Stimulated activated CD8-positive, alpha-beta memory T cell treated with anti-CD3 and anti-CD28 coated beads, Interleukin-2, amount 100 ng/mL, for 48 hours (primary cell): ENCODE results near the gene KLK14.

Experiments
- DNase-seq, 2 donors: peaks; one replicate each; pipeline ENCODE4 v3.0.0-alpha.2; 2020; ENCODE audit warnings: low read depth in 2 of 2

The KLK14 gene

GRCh38 chr19:51082611-51083010 is at the start of gene KLK14:
Gene KLK14 (minus strand): TSS chr19:51082887. CDS start chr19:51082614, 273 bp downstream.
- no peak for DNase-seq

DNA sequence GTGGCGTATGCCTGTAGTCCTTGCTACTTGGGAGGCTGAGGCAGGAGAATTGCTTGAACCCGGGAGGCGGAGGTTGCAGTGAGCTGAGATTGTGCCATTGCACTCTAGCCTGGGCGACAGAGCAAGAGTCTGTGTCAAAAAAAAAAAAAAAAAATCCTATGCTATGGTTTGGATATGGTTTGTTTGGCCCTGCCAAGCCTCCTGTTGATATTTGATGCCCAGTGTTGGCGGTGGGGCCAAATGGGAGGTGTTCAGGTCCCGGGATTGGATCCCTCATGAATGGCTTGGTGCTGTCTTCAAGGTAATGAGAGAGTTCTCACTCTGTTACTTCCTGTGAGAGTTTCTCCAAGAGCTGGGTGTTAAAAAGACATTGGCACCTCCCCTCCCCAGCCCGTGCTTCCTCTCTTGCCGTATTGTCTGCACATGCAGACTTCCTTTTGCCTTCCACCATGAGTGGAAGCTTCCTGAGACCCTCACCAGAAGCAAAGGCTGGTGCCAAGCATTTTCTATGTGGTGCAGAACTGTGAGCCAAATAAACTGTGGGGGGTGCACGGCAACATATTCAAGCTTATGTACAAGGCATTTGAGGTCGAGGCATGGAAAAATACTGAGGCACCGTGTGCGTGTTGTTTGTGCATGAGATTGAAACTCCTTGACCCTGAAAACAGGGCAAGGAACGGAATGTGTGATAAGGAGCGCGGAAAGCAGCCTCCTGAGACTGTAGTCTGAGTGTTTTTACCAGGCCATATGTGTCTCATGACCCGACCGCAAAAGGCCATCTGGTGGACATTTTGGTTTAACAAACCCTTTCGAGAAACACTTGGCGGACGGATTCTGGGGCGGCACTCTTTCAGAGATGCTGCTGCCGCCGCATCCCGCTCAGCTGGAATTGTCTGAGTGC is 49.3 kb upstream of the KLK14 start:
- DNase-seq, result no peak

- DNase-seq, result no peak
Observed at GRCh38 chr19:51129716-51130115, 47.0 kb upstream of the KLK14 start.

- DNase-seq, result no peak
Observed at GRCh38 chr19:51128227-51128626, 45.5 kb upstream of the KLK14 start.

GRCh38 chr19:51127755-51128154 is 45.1 kb upstream of the KLK14 start:
- DNase-seq, result no peak

DNA sequence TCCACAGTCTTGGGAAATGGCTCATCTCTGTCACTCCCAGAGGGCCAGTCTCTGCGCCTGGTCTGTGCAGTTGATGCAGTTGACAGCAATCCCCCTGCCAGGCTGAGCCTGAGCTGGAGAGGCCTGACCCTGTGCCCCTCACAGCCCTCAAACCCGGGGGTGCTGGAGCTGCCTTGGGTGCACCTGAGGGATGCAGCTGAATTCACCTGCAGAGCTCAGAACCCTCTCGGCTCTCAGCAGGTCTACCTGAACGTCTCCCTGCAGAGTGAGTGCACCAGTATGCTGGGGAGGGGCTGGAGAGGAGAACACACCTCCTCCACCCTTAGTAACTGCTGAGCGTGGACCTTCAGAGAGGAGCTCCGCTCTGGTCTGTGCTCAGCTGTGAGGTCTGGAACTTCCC is 44.3 kb upstream of the KLK14 start:
- DNase-seq, result no peak

GRCh38 chr19:51125421-51126075 is 42.9 kb upstream of the KLK14 start:
- DNase-seq, result no peak

- DNase-seq, result no peak
Observed at GRCh38 chr19:51124729-51125128, 42.0 kb upstream of the KLK14 start, which contains the start of gene SIGLEC9. Gene SIGLEC9 (plus strand): TSS chr19:51124906. CDS start chr19:51124975, 69 bp downstream.

GRCh38 chr19:51124216-51124615 is 41.5 kb upstream of the KLK14 start:
- no peak for DNase-seq

GRCh38 chr19:51123802-51124201 is 41.1 kb upstream of the KLK14 start:
- DNase-seq, result no peak

DNA sequence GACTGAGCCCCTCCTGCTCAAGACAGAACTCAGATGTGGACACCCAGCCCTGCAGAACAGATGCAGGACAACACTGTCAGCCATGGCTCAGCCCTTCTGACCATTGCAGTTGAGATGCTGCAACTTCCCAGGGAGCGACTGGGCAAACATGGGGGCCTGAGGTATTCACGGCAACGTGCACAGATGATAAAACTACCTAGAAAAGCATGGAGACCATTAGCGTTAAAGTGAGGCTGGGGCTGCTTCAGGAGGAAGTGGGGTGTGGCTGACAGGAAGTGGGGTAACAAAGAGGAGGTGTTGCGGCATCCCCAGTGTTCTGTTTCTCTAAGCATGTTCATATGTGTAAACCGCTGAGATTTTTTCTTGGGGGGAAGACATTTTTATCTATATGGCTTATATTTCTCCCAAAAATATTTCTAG is 40.7 kb upstream of the KLK14 start:
- DNase-seq, result no peak

- no peak for DNase-seq
Observed at GRCh38 chr19:51122112-51122981, 39.7 kb upstream of the KLK14 start.

- no peak for DNase-seq
Observed at GRCh38 chr19:51121257-51121656, 38.6 kb upstream of the KLK14 start.

- no peak for DNase-seq
Observed at GRCh38 chr19:51120160-51120559, 37.5 kb upstream of the KLK14 start.

- DNase-seq, result no peak
Observed at GRCh38 chr19:51119611-51120010, 36.9 kb upstream of the KLK14 start.

DNA sequence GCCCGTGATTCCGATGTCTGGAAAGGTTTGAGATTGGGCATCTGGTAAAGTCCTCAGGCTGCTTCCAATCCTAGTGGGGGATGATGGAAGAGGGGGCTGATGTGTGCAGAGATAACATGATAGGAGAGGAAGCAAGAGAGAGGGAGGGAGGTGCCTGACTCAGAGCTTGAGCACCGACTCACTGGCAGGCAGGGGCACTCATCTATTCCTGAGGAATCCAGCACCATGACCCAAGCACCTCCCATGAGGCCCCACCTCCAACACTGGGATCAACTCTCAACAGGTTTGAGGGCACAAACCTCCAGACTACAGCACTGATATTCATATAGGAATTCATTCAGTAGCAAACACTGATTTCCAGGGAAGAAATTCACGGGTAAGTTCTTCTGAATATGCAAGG is 36.4 kb upstream of the KLK14 start:
- DNase-seq, result no peak

DNA sequence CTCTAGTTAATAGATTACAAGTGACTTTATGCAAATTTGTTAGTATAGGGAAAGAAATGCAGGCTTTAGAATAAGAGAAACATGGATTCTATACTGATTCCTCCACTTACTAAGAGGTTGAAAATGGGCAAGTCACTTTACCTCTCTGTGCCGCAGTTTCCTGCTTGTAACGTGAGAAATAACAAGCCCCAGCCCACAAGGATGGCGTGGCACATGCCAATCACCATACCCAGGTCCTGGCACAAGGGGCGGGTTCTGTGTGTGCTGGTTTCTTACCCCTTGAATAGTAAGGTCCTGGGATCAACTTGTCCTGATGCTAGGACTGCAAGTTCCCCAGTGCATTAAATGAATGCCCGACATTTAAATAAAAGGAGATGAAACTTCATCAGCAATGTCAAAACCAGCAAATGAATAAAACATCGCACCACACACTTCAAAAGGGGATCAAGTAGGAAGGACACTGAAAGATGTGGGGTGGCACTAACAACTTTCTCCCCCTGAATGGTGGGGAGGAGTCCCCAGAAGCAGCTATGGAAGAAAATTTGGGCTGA is 34.1 kb upstream of the KLK14 start:
- DNase-seq, result no peak

- no peak for DNase-seq
Observed at GRCh38 chr19:51114087-51114729, 31.5 kb upstream of the KLK14 start.

DNA sequence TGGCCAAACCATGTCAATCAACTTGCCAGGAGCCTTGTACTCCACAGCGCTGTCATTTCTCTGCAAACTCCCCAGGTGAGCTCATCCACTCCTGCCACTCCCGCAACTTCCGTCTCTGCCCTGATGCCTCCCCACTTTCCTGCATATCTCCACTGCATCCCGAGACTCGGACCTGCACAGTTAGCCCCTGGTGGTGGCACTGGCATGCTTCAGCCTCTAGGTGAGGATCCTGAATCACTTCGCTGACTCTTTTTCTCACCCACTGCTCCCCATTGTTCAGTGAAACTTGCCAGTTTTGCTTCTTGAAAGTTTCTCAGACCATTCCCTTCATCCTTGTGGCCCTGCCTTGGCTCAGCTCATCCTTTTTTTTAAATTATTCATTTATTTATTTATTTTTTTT is 28.9 kb upstream of the KLK14 start:
- DNase-seq, result no peak

GRCh38 chr19:51110666-51110971 is 27.9 kb upstream of the KLK14 start:
- DNase-seq, result no peak

- no peak for DNase-seq
Observed at GRCh38 chr19:51108805-51109146, 26.1 kb upstream of the KLK14 start.
